RWPE1 (cell line): ENCODE measurements around the gene TXNRD1.
"Not testable (repeated sequence)": the region's sequence is repeated elsewhere in the genome, so short reads cannot be mapped to it uniquely, and the experiment has no call there.

Source experiments
- CTCF ChIA-PET: fragments of 350-600 bp; sonication (Branson Sonifier 250); formaldehyde crosslinking; extraction: SDS; loops from one replicate; lab custom pipeline; 2021; lab: Yijun Ruan, JAX
- POLR2A ChIA-PET: fragments of 400-600 bp; formaldehyde crosslinking; extraction: SDS; loops from one replicate; lab custom pipeline; 2020; ENCODE audit warnings: antibody characterized with exemption; ENCODE audit not compliant: low non-redundant PET; lab: Yijun Ruan, JAX
- DNase-seq: peaks from one replicate; pipeline ENCODE4 v3.0.0; 2012; ENCODE audit warnings: low spot score
- H3K27ac ChIP-seq: fragments of 450-650 bp; 2 replicates; pipeline ENCODE4 v1.5.1; 2017
- CTCF ChIP-seq: fragments of 450-650 bp; conservative IDR thresholded peaks from 2 replicates; pipeline ENCODE4 v1.5.1; 2017; ENCODE audit warnings: low read depth, mild to moderate bottlenecking

Gene TXNRD1

GRCh38 chr12:104329707-104330532 lies 114.3 kb downstream of the TXNRD1 start:
- CTCF ChIA-PET = no interaction called here
- no peak for TF ChIP-seq CTCF
- POLR2A ChIA-PET = no interaction called here
- DNase-seq = no peak
- no peak overlapping the region for H3K27ac ChIP-seq

- no peak overlapping the region for H3K27ac ChIP-seq
- no peak for TF ChIP-seq CTCF
- POLR2A ChIA-PET = no interaction called here
- CTCF ChIA-PET = no interaction called here
- DNase-seq = no peak
These were observed 115.8 kb downstream of the TXNRD1 start for GRCh38 chr12:104331376-104331775.

GRCh38 chr12:104332273-104332672 lies 116.7 kb downstream of the TXNRD1 start:
- CTCF ChIA-PET, POLR2A ChIA-PET: not testable (repeated sequence)

GRCh38 chr12:104333692-104334255 lies 118.2 kb downstream of the TXNRD1 start:
- no peak overlapping the region for H3K27ac ChIP-seq
- ChIA-PET POLR2A (no interaction called here), CTCF (no interaction called here)
- TF ChIP-seq CTCF = no peak
- DNase-seq = no peak

More at GRCh38 chr12:104332273-104332672, 116.7 kb downstream of the TXNRD1 start:
- not testable (repeated sequence) for H3K27ac ChIP-seq, DNase-seq

- DNase-seq = no peak
- ChIA-PET POLR2A (no interaction called here), CTCF (no interaction called here)
- H3K27ac ChIP-seq = no peak overlapping the region
- TF ChIP-seq CTCF = no peak
These were observed 119.0 kb downstream of the TXNRD1 start for GRCh38 chr12:104334581-104334980.

- DNase-seq = no peak
- CTCF ChIA-PET = no interaction called here
- H3K27ac ChIP-seq = no peak overlapping the region
- POLR2A ChIA-PET = no interaction called here
- no peak for TF ChIP-seq CTCF
These were observed 120.5 kb downstream of the TXNRD1 start for GRCh38 chr12:104336115-104336514.

- H3K27ac ChIP-seq = no peak overlapping the region
- POLR2A ChIA-PET = no interaction called here
- no peak for TF ChIP-seq CTCF
- CTCF ChIA-PET = interaction anchor here (0.7 kb wide), 1 partner anchor 232 kb away, joined by 4 read pairs; no protein-coding TSS in a partner anchor
- DNase-seq = no peak
These were observed 121.5 kb downstream of the TXNRD1 start for GRCh38 chr12:104337030-104337558.
